ENCODE data around the gene CNKSR2. TPM values are rescaled to one million over a fixed set of nuclear protein-coding genes. Genes with fewer than 3 reads are reported as not detected.

CNKSR2 gene
- total RNA-seq, 4 donors from 2014 or later: 4.8 to 20.2 TPM; not detected in 2

- Histone ChIP-seq H3K4me1 (no peaks in the 10 kb centered on the region), H3K27ac (no peak overlapping the region), H3K4me3 (no peak overlapping the region), H3K27me3 (peaks cover 0 to 5% of the 10 kb centered on the region in 2 donors), H3K36me3 (no peaks in the 10 kb centered on the region), H3K9me3 (no peaks in the 10 kb centered on the region)
- TF ChIP-seq POLR2A (IDR thresholded peaks at IDR 0.05) (no peak), CTCF (IDR thresholded peaks at IDR 0.05) (no peak)
- no peak for DNase-seq
- intact Hi-C loops (cut with DNase I; ENCODE audit: low total_unique reads): no loop called here
These were observed 285.1 kb downstream of the CNKSR2 start for GRCh38 chrX:21659320-21659719.

GRCh38 chrX:21660156-21660555, 285.9 kb downstream of the CNKSR2 start:
- H3K4me1 ChIP-seq: no peaks in the 10 kb centered on the region
- H3K36me3 ChIP-seq: no peaks in the 10 kb centered on the region
- TF ChIP-seq CTCF (IDR thresholded peaks at IDR 0.05) (no peak), POLR2A (IDR thresholded peaks at IDR 0.05) (no peak)
- H3K27ac ChIP-seq: no peak overlapping the region
- intact Hi-C loops (cut with DNase I; ENCODE audit: low total_unique reads): no loop called here
- H3K9me3 ChIP-seq: no peaks in the 10 kb centered on the region
- DNase-seq: no peak
- no peak overlapping the region for H3K4me3 ChIP-seq
- peaks cover 0 to 5% of the 10 kb centered on the region in 2 donors for H3K27me3 ChIP-seq

- Histone ChIP-seq H3K4me1 (no peaks in the 10 kb centered on the region), H3K36me3 (no peaks in the 10 kb centered on the region), H3K27me3 (peaks cover 0 to 5% of the 10 kb centered on the region in 2 donors), H3K27ac (no peak overlapping the region), H3K4me3 (no peak overlapping the region), H3K9me3 (no peaks in the 10 kb centered on the region)
- TF ChIP-seq POLR2A (IDR thresholded peaks at IDR 0.05) (no peak), CTCF (IDR thresholded peaks at IDR 0.05) (no peak)
- intact Hi-C loops (cut with DNase I; ENCODE audit: low total_unique reads): no loop called here
- DNase-seq: no peak
These were observed 287.1 kb downstream of the CNKSR2 start for GRCh38 chrX:21661316-21661715.

- Histone ChIP-seq H3K4me3 (no peak overlapping the region), H3K27ac (no peak overlapping the region), H3K9me3 (no peaks in the 10 kb centered on the region), H3K36me3 (no peaks in the 10 kb centered on the region), H3K27me3 (peaks cover 0 to 2% of the 10 kb centered on the region in 2 donors), H3K4me1 (no peaks in the 10 kb centered on the region)
- intact Hi-C loops (cut with DNase I; ENCODE audit: low total_unique reads): no loop called here
- no peak for DNase-seq
- TF ChIP-seq POLR2A (IDR thresholded peaks at IDR 0.05) (no peak), CTCF (IDR thresholded peaks at IDR 0.05) (no peak)
These were observed 288.5 kb downstream of the CNKSR2 start for GRCh38 chrX:21662761-21663160.

GRCh38 chrX:21666252-21666651, 292.0 kb downstream of the CNKSR2 start:
- H3K27me3 ChIP-seq: no peaks in the 10 kb centered on the region
- no peaks in the 10 kb centered on the region for H3K36me3 ChIP-seq
- H3K4me1 ChIP-seq: no peaks in the 10 kb centered on the region
- no peaks in the 10 kb centered on the region for H3K9me3 ChIP-seq
- intact Hi-C loops (cut with DNase I; ENCODE audit: low total_unique reads): no loop called here
- DNase-seq: no peak
- no peak overlapping the region for H3K4me3 ChIP-seq
- TF ChIP-seq POLR2A (IDR thresholded peaks at IDR 0.05) (no peak), CTCF (IDR thresholded peaks at IDR 0.05) (no peak)
- no peak overlapping the region for H3K27ac ChIP-seq

All from uterus (tissue), 4 donors.